Measurements from ENCODE around the gene RACK1. TPM values are rescaled to one million over a fixed set of nuclear protein-coding genes. Genes with fewer than 3 reads are reported as not detected.
A peak's percentile ranks its signal among the peaks of the same experiment; 100 is the strongest.

Gene RACK1
- total RNA-seq, 1 experiment from 2014 or later: 2,552 TPM

DNA sequence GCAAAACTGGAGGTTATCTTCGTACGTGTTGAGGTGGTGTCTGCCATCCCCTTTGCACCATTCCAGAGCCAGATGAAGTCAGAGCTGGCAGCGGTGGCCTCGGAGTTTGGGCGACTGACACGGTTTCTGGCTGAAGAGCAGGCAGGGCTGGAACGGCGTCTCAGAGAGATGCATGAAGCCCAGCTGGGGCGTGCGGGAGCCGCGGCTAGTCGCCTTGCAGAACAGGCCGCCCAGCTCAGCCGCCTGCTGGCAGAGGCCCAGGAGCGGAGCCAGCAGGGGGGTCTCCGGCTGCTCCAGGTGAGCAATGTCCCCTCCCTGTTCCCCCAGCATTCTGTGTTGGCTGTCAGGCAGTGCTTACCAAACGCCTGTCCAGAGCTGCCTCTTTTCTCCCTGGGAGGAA, 11.1 kb downstream of the RACK1 start:
- no peak overlapping the region for H3K18ac ChIP-seq (ENCODE audit: insufficient read length, low read depth, low read length)
- no peak overlapping the region for H3T11ph ChIP-seq (ENCODE audit: low read length)
- no peaks in the 10 kb centered on the region for H3K79me1 ChIP-seq (ENCODE audit: insufficient read depth, low read depth, low read length, poor library complexity, severe bottlenecking)
- no peaks in the 10 kb centered on the region for H3K27me3 ChIP-seq (ENCODE audit: insufficient read depth, low read length)
- 0 out of 4 replicates have a peak, but pooled peaks cover 0 to 7% of the 10 kb centered on the region in 2 experiments for H3K4me1 Mint-ChIP-seq
- H2BK15ac ChIP-seq (ENCODE audit: low read depth, low read length): no peak overlapping the region
- H3K4me1 ChIP-seq (ENCODE audit: insufficient read depth, low read length): no peaks in the 10 kb centered on the region
- no peak overlapping the region for H2BK5ac ChIP-seq (ENCODE audit: insufficient read length, low read length)
- no peak overlapping the region for H4K5ac ChIP-seq (ENCODE audit: insufficient read length, low read depth, low read length)
- H3K27ac ChIP-seq (ENCODE audit: insufficient read length, low read depth, low read length): no peak overlapping the region
- no peak overlapping the region for H4K8ac ChIP-seq (replicated peaks; ENCODE audit: insufficient read length, low read depth, low read length)
- H3K9me3 Mint-ChIP-seq: no peaks in the 10 kb centered on the region
- no peak overlapping the region for H3K9ac ChIP-seq (ENCODE audit: extremely low read depth, insufficient read length, low read length)
- no peak for DNase-seq
- H3K4me3 Mint-ChIP-seq: no peak overlapping the region
- no peak overlapping the region for H2BK20ac ChIP-seq (ENCODE audit: low read depth, low read length, poor library complexity, severe bottlenecking)
- H3K27ac Mint-ChIP-seq: 0 out of 7 replicates have a peak overlapping the region, but pooled peaks of 1 of the 3 experiments have one; percentile 4
- H3K23me2 ChIP-seq (ENCODE audit: insufficient read length, low read depth, low read length, poor library complexity, severe bottlenecking): no peaks in the 10 kb centered on the region
- H2BK120ac ChIP-seq (ENCODE audit: low read depth, low read length, poor library complexity, severe bottlenecking): no peak overlapping the region
- no peak overlapping the region for H2AFZ ChIP-seq (ENCODE audit: low read length)
- no peak overlapping the region for H3K14ac ChIP-seq (ENCODE audit: insufficient read depth, low read length)
- H3K56ac ChIP-seq (ENCODE audit: insufficient read length, low read depth, low read length): no peak overlapping the region
- no peak overlapping the region for H4K91ac ChIP-seq (ENCODE audit: insufficient read length, low read depth, low read length)
- H3K9me3 ChIP-seq (ENCODE audit: control insufficient read depth, low read depth, low read length): no peaks in the 10 kb centered on the region
- TF ChIP-seq, protein P1, sequence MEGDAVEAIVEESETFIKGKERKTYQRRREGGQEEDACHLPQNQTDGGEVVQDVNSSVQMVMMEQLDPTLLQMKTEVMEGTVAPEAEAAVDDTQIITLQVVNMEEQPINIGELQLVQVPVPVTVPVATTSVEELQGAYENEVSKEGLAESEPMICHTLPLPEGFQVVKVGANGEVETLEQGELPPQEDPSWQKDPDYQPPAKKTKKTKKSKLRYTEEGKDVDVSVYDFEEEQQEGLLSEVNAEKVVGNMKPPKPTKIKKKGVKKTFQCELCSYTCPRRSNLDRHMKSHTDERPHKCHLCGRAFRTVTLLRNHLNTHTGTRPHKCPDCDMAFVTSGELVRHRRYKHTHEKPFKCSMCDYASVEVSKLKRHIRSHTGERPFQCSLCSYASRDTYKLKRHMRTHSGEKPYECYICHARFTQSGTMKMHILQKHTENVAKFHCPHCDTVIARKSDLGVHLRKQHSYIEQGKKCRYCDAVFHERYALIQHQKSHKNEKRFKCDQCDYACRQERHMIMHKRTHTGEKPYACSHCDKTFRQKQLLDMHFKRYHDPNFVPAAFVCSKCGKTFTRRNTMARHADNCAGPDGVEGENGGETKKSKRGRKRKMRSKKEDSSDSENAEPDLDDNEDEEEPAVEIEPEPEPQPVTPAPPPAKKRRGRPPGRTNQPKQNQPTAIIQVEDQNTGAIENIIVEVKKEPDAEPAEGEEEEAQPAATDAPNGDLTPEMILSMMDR (conservative IDR thresholded peaks at IDR 0.05): no peak
- no peak overlapping the region for H2BK12ac ChIP-seq (ENCODE audit: insufficient read length, low read depth, low read length)
- H3K36me3 Mint-ChIP-seq (ENCODE audit: insufficient read depth in 1 of 3, low read depth in 3 of 3): peaks cover 27 to 74% (median 49%) of the 10 kb centered on the region in 3 experiments; a peak in 6 of 7 replicates
- H4K20me1 ChIP-seq (ENCODE audit: control insufficient read depth, insufficient read depth, insufficient read length): no peaks in the 10 kb centered on the region
- H3K27me3 Mint-ChIP-seq (ENCODE audit: low read depth): no peaks in the 10 kb centered on the region; the same call in 1 of the 2 replicates
- H3K79me2 ChIP-seq (ENCODE audit: insufficient read depth, low read length): no peaks in the 10 kb centered on the region
- H3K4ac ChIP-seq (ENCODE audit: low read depth, low read length): no peak overlapping the region
- H3K23ac ChIP-seq (ENCODE audit: insufficient read length, low read depth, low read length): no peak overlapping the region
- H2AK5ac ChIP-seq (ENCODE audit: insufficient read length, low read length): no peak overlapping the region
- no peak overlapping the region for H3K4me2 ChIP-seq (ENCODE audit: insufficient read depth, insufficient read length, low read length)
- no CpG with 5 or more reads among the region's 18 CpGs for WGBS (ENCODE audit: extremely low coverage, insufficient read length, low lambda C conversion rate)

Data from H9 (cell line).